ENCODE measurements around the gene CAPN5.

GRCh38 chr11:77175021-77175842 is 108.5 kb downstream of the CAPN5 start:
- TF ChIP-seq CTCF (IDR thresholded peaks at IDR 0.05) = no peak
- no peak for TF ChIP-seq POLR2AphosphoS5 (IDR thresholded peaks at IDR 0.05; ENCODE audit: low read depth, low read length)
- TF ChIP-seq TCF7L2 (IDR thresholded peaks at IDR 0.05; ENCODE audit: low read depth, low read length) = no peak
- TF ChIP-seq SIN3A (IDR thresholded peaks at IDR 0.05; ENCODE audit: borderline replicate concordance, insufficient read depth, low read depth, low read length) = no peak
